Activated CD4-positive, alpha-beta memory T cell treated with anti-CD3 and anti-CD28 coated beads for 36 hours (primary cell): ENCODE measurements around the gene CYP2J2. TPM values are rescaled to one million over a fixed set of nuclear protein-coding genes. Genes with fewer than 3 reads are reported as not detected.
"Not testable (repeated sequence)": the region's sequence is repeated elsewhere in the genome, so short reads cannot be mapped to it uniquely, and the experiment has no call there.

Experiments used
- CTCF ChIA-PET: fragments of 350-600 bp; sonication (Branson Sonifier 250); formaldehyde crosslinking; loops from one replicate; lab custom pipeline; 2021; ENCODE audit warnings: antibody characterized with exemption, inconsistent platforms; lab: Charles Lee
- POLR2A ChIA-PET: fragments of 350-600 bp; sonication (Branson Sonifier 250); formaldehyde crosslinking; loops from one replicate; lab custom pipeline; 2021; ENCODE audit warnings: antibody characterized with exemption; lab: Charles Lee
- DNase-seq: peaks from one replicate; pipeline ENCODE4 v3.0.0-alpha.2; 2020
- H3K27ac Mint-ChIP-seq: one replicate; pipeline ENCODE4 v1.8.0; 2021; ENCODE audit warnings: mixed read lengths
- H3K27me3 Mint-ChIP-seq: one replicate; pipeline ENCODE4 v1.8.0; 2021; ENCODE audit warnings: mixed read lengths
- H3K36me3 Mint-ChIP-seq: one replicate; pipeline ENCODE4 v1.8.0; 2021; ENCODE audit warnings: mixed read lengths
- H3K4me1 Mint-ChIP-seq: one replicate; pipeline ENCODE4 v1.8.0; 2021; ENCODE audit warnings: low read depth, mixed read lengths
- H3K4me3 Mint-ChIP-seq: one replicate; pipeline ENCODE4 v1.8.0; 2021; ENCODE audit warnings: mild to moderate bottlenecking, mixed read lengths
- H3K9me3 Mint-ChIP-seq: one replicate; pipeline ENCODE4 v1.8.0; 2021; ENCODE audit warnings: mixed read lengths
- intact Hi-C: fragments of 100-400 bp; cut with micrococcal nuclease; formaldehyde crosslinking; loops from one replicate; pipeline ENCODE4 v1.15.1; 2023
- total RNA-seq, 2 experiments: library from RNA; stranded (reverse); gene quantifications; one replicate each; pipeline ENCODE4 v1.2.3, GENCODE V29; 2021

The CYP2J2 gene
- total RNA-seq, 2 experiments from 2014 or later = 0.57 to 0.68 TPM

- ChIA-PET POLR2A (no interaction called here), CTCF (interaction anchor here (1.4 kb wide), 1 partner anchor 39 kb away, joined by 3 read pairs; no protein-coding TSS in a partner anchor)
- Mint-ChIP-seq H3K36me3 (no peaks in the 10 kb centered on the region), H3K4me1 (no peaks in the 10 kb centered on the region), H3K27ac (no peak overlapping the region), H3K9me3 (no peaks in the 10 kb centered on the region), H3K4me3 (no peak overlapping the region), H3K27me3 (peaks cover 12% of the 10 kb centered on the region)
- intact Hi-C loops = no loop called here
- no peak for DNase-seq
Measured at GRCh38 chr1:59917026-59917784, 9.4 kb downstream of the CYP2J2 start.

DNA sequence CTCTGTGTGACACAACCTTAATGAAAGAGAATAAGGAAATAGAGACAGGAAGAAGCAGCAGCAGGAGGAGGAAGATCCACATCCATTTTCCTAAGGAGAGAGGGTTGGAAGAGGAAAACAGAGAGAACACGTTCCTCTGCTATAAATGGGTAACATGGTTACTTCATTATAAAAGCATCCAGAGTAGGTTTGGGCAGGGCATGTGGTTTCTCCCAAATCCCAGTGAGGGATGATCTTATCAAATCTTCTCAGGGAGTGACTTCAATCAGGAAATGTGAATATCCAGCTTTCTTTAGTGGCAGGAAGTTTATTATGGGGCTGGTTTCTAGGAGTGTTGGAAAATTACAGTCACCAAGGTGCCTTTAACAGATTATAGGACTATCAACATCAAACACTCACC, 11.1 kb downstream of the CYP2J2 start:
- CTCF ChIA-PET = no interaction called here
- Mint-ChIP-seq H3K9me3 (no peaks in the 10 kb centered on the region), H3K4me1 (no peaks in the 10 kb centered on the region), H3K36me3 (no peaks in the 10 kb centered on the region), H3K27me3 (peaks cover 9% of the 10 kb centered on the region), H3K4me3 (no peak overlapping the region), H3K27ac (no peak overlapping the region)
- no peak for DNase-seq
- POLR2A ChIA-PET = no interaction called here
- intact Hi-C loops = no loop called here

- H3K4me1 Mint-ChIP-seq, DNase-seq, H3K36me3 Mint-ChIP-seq, CTCF ChIA-PET, intact Hi-C loops, H3K27ac Mint-ChIP-seq, H3K4me3 Mint-ChIP-seq, POLR2A ChIA-PET, H3K27me3 Mint-ChIP-seq, H3K9me3 Mint-ChIP-seq: not testable (repeated sequence)
Measured at GRCh38 chr1:59914791-59915286, 11.7 kb downstream of the CYP2J2 start.

DNA sequence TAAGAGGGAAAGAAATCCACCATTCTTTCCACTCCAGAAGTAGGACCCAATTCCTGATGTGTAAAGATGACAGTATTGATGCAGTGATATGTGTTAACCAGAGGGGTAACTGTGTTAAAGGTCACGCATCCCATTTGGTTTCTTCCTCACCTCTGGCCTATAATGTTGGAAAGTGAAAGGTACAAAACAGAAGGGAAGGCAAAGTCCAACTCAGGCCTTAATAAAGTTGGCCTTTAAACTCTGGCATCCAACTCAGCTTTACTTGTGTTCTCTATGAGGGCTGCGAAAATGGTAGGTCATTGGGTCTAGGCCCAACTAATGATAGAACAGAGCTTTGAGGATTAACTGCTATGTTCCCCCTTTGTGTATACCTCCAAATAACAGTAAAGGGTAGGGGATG, 17.9 kb downstream of the CYP2J2 start:
- intact Hi-C loops = no loop called here
- POLR2A ChIA-PET = no interaction called here
- no peaks in the 10 kb centered on the region for H3K4me1 Mint-ChIP-seq
- no peaks in the 10 kb centered on the region for H3K27me3 Mint-ChIP-seq
- no peaks in the 10 kb centered on the region for H3K36me3 Mint-ChIP-seq
- H3K27ac Mint-ChIP-seq = no peak overlapping the region
- DNase-seq = no peak
- H3K9me3 Mint-ChIP-seq = no peaks in the 10 kb centered on the region
- H3K4me3 Mint-ChIP-seq = no peak overlapping the region
- CTCF ChIA-PET = no interaction called here

DNA sequence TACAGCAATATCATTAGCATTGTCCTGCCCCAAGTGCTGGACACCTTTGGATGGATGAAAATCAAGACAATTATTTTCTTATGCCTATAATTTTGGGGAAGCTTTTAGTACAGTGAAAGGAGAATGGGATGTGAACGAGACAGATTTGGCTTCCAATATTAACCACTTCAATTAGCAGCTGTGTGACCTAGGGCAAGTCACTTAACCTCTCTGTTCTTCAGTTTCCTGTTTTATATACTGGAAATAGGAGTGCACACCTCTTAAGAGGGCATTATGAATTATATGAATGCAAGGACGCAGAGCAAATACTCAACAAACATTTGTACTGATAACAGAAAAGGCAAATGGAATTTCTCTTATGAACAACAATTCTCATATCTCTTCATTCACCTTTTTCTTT, 18.5 kb downstream of the CYP2J2 start:
- ChIA-PET CTCF (no interaction called here), POLR2A (no interaction called here)
- no peak for DNase-seq
- Mint-ChIP-seq H3K9me3 (no peaks in the 10 kb centered on the region), H3K27ac (no peak overlapping the region), H3K4me3 (no peak overlapping the region), H3K27me3 (peaks cover 4% of the 10 kb centered on the region), H3K36me3 (no peaks in the 10 kb centered on the region), H3K4me1 (no peaks in the 10 kb centered on the region)
- intact Hi-C loops = no loop called here

DNA sequence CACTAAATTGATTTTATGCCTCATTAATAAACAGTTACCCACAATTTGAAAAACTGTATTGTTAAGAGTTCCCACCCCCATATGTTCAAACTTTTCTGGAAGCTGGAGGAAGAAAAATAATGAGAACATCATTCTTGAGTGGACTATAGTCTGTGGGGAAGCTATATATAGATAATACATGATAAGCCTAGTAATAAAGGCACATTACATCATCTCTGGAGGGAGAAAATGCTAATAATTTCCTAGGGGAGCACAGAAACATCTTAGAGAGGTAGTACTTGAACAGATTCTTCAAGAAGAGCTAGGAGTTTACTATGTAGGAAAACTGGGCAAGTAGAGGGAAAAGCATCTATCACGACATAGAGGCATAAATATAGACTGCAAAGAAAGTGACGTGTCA, 19.6 kb downstream of the CYP2J2 start:
- CTCF ChIA-PET = interaction anchor here (2.0 kb wide), 1 partner anchor 40 kb away, joined by 7 read pairs; no protein-coding TSS in a partner anchor
- Mint-ChIP-seq H3K4me1 (no peaks in the 10 kb centered on the region), H3K27me3 (peaks cover 5% of the 10 kb centered on the region), H3K36me3 (no peaks in the 10 kb centered on the region), H3K4me3 (no peak overlapping the region), H3K9me3 (no peaks in the 10 kb centered on the region), H3K27ac (no peak overlapping the region)
- no peak for DNase-seq
- intact Hi-C loops = no loop called here
- POLR2A ChIA-PET = no interaction called here

DNA sequence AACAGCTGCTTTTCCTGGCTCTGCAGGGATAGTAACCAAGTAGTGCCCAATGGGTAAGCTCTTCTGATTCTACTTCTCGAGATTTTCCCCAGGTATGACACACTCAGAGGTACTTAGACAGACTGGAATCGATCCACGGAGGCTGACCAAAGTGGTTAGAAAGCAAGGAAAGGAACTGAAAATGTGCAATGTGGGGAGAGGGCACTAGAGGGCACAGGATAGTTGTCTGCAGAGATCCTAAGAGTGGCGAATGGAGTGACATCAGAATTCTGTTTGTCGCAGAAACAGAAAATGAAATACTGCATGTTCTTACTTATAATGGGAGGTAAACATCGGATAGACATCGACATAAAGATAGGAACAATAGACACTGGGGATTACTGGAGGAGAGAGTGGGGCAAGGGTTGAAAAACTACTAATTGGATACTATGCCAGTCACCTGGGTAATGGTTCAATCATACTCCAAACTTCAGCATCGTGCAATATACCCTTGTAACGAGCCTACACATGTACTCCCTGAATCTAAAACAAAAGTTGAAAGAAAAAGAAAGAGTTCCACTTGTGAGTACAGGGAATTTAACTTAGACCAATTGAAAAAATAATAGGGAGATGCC, 23.3 kb downstream of the CYP2J2 start:
- Mint-ChIP-seq H3K36me3 (no peaks in the 10 kb centered on the region), H3K4me3 (no peak overlapping the region), H3K27me3 (peaks cover 5% of the 10 kb centered on the region), H3K9me3 (no peaks in the 10 kb centered on the region), H3K27ac (no peak overlapping the region), H3K4me1 (no peaks in the 10 kb centered on the region)
- ChIA-PET POLR2A (no interaction called here), CTCF (interaction anchor here (0.9 to 4.4 kb wide), 3 partner anchors 10 to 44 kb away, joined by 3 to 26 read pairs (median 3); no protein-coding TSS in a partner anchor)
- intact Hi-C loops = loop anchor here (1.0 kb wide), 1 partner anchor 44 kb away; no protein-coding TSS in a partner anchor
- DNase-seq = peak; percentile 23

- peaks cover 5% of the 10 kb centered on the region for H3K27me3 Mint-ChIP-seq
- no peaks in the 10 kb centered on the region for H3K36me3 Mint-ChIP-seq
- no peak for DNase-seq
- no peaks in the 10 kb centered on the region for H3K4me1 Mint-ChIP-seq
- intact Hi-C loops = no loop called here
- ChIA-PET POLR2A (no interaction called here), CTCF (interaction anchor here (0.6 to 4.4 kb wide), 3 partner anchors 46 to 1696 kb away, joined by 3 to 26 read pairs (median 4); no protein-coding TSS in a partner anchor)
- no peaks in the 10 kb centered on the region for H3K9me3 Mint-ChIP-seq
- H3K4me3 Mint-ChIP-seq = no peak overlapping the region
- H3K27ac Mint-ChIP-seq = no peak overlapping the region
Measured at GRCh38 chr1:59901770-59902388, 24.7 kb downstream of the CYP2J2 start.

DNA sequence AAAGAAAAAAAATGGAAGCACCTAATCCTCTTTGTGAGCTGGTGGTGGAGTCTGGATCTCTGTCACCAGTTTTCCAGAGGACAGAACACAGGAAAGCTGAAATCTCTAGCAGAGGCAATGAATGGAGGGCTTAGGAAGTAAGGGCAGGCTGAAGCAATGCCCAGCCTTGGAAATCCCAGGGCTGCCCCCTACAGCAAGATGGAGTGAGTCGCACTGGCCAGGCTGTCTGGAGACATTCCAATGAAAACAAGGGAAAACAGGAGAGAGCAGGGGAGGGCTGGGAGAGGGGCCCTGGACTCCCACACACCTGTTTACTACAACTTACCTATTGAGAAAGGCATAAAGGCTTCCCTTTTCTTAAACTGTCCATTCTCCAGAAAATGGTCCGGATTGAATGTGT, 25.9 kb downstream of the CYP2J2 start:
- no peak overlapping the region for H3K27ac Mint-ChIP-seq
- peaks cover 5% of the 10 kb centered on the region for H3K27me3 Mint-ChIP-seq
- no peak overlapping the region for H3K4me3 Mint-ChIP-seq
- H3K36me3 Mint-ChIP-seq = no peaks in the 10 kb centered on the region
- no peaks in the 10 kb centered on the region for H3K4me1 Mint-ChIP-seq
- POLR2A ChIA-PET = no interaction called here
- no peak for DNase-seq
- intact Hi-C loops = no loop called here
- CTCF ChIA-PET = interaction anchor here (1.3 to 4.4 kb wide), 2 partner anchors 47 to 49 kb away, joined by 4 to 26 read pairs; no protein-coding TSS in a partner anchor
- no peaks in the 10 kb centered on the region for H3K9me3 Mint-ChIP-seq

DNA sequence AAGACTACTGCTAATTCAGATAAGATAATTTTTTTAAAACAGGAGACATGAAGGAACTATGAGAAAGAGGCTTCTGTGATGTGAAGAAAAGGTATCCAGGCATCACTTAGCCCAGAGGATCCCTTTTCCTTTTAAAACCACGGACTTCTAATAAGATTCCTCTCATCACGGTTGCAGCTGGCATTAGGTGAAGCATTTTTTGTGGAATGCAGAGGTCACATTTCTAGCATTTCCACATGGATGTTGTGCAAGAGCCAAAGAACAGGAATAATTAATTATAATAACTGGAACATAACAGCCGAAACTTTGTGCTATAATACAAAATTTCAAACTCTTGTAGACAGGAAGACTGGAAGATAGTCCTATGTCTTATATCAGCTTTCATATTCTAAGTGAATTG, 27.6 kb downstream of the CYP2J2 start:
- no peaks in the 10 kb centered on the region for H3K36me3 Mint-ChIP-seq
- H3K9me3 Mint-ChIP-seq = no peaks in the 10 kb centered on the region
- peaks cover 5% of the 10 kb centered on the region for H3K27me3 Mint-ChIP-seq
- CTCF ChIA-PET = no interaction called here
- H3K4me1 Mint-ChIP-seq = no peaks in the 10 kb centered on the region
- POLR2A ChIA-PET = no interaction called here
- no peak overlapping the region for H3K4me3 Mint-ChIP-seq
- no peak overlapping the region for H3K27ac Mint-ChIP-seq
- no peak for DNase-seq
- intact Hi-C loops = no loop called here

DNA sequence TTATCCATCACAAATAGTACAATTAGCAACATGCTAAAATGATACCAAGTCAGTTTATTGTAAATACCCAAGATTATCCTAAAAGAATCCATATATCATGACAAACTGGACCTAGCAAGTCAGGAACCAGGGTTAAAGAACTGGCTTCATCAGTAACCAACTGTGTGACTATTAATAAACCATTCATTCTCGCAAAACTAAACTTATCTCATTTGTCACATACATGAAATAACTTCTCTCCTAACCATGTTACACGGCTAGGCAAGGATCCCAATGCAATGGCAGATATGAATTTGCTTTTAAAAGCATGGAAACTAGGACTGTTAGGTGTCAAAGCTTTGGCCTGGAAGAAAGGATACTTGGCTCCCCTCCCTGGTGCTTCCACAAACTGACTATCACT, 29.4 kb downstream of the CYP2J2 start:
- ChIA-PET CTCF (no interaction called here), POLR2A (no interaction called here)
- intact Hi-C loops = no loop called here
- Mint-ChIP-seq H3K27me3 (no peaks in the 10 kb centered on the region), H3K9me3 (no peaks in the 10 kb centered on the region), H3K4me1 (peaks cover 9% of the 10 kb centered on the region), H3K4me3 (no peak overlapping the region), H3K27ac (no peak overlapping the region), H3K36me3 (no peaks in the 10 kb centered on the region)
- no peak for DNase-seq
